B cell (primary cell): ENCODE data around the gene C10orf90. TPM values are rescaled to one million over a fixed set of nuclear protein-coding genes. Genes with fewer than 3 reads are reported as not detected.

Source experiments
- ATAC-seq: fragments of 200-7000 bp; cut with Tn5 transposase; one replicate; pipeline ENCODE4 v1.10.0; 2021; ENCODE audit warnings: low read depth, mild to moderate bottlenecking, moderate number of reproducible peaks, moderate library complexity
- CTCF ChIA-PET: fragments of 350-600 bp; sonication (Branson Sonifier 250); formaldehyde crosslinking; loops from one replicate; lab custom pipeline; 2021; ENCODE audit warnings: antibody characterized with exemption, inconsistent platforms; lab: Charles Lee
- POLR2A ChIA-PET: fragments of 350-600 bp; sonication (Branson Sonifier 250); formaldehyde crosslinking; loops from one replicate; lab custom pipeline; 2021; ENCODE audit warnings: antibody characterized with exemption; lab: Charles Lee
- DNase-seq: peaks from one replicate; pipeline ENCODE4 v3.0.0; 2013
- H2AFZ ChIP-seq: 2 replicates; pipeline ENCODE4 v1.6.1; 2012; ENCODE audit warnings: mild to moderate bottlenecking, low read depth, low read length; ENCODE audit not compliant: insufficient read depth, poor library complexity, severe bottlenecking
- H3K27ac ChIP-seq, 2 donors: 1 replicate in 1 of 2; 2 replicates in 1 of 2; pipeline ENCODE4 v1.5.1; 2012 to 2013; ENCODE audit warnings: low read length in 2 of 2, mild to moderate bottlenecking in 2 of 2, moderate library complexity in 1 of 2
- H3K27me3 ChIP-seq, 4 experiments: fragments of 200-600 bp in 1 of 4; sonication (generic) in 1 of 4; replicated peaks in 1 of 4; 1 replicate in 2 of 4; 2 replicates in 2 of 4; pipeline versions ENCODE4 v1.6.1 to v1.7.0; 2013 to 2016; ENCODE audit warnings: low read length in 3 of 4, mild to moderate bottlenecking in 2 of 4, mixed read lengths in 1 of 4, moderate library complexity in 1 of 4; ENCODE audit not compliant: insufficient read depth in 4 of 4, control insufficient read depth in 3 of 4; ENCODE audit errors: control extremely low read depth in 1 of 4
- H3K36me3 ChIP-seq, 2 experiments: replicated peaks in 1 of 2; 1 replicate in 1 of 2; 2 replicates in 1 of 2; pipeline versions ENCODE4 v1.6.1 to v1.7.1; 2013; ENCODE audit warnings: low read length in 1 of 2; ENCODE audit not compliant: insufficient read depth in 2 of 2, control insufficient read depth in 1 of 2; ENCODE audit errors: control extremely low read depth in 1 of 2, extremely low read depth in 1 of 2
- H3K4me1 ChIP-seq, 2 donors: fragments of 200-600 bp in 1 of 2; sonication (generic) in 1 of 2; 1 replicate in 1 of 2; 2 replicates in 1 of 2; pipeline versions ENCODE4 v1.5.1 to v1.6.1; 2013 to 2017; ENCODE audit warnings: low read length in 2 of 2; ENCODE audit not compliant: control insufficient read depth in 2 of 2, insufficient read depth in 2 of 2
- H3K4me2 ChIP-seq: replicated peaks from 2 replicates; pipeline ENCODE3; 2012; ENCODE audit warnings: mild to moderate bottlenecking, low read depth, low read length; ENCODE audit not compliant: poor library complexity, severe bottlenecking
- H3K4me3 ChIP-seq, 5 experiments: fragments of 200-600 bp in 1 of 5; sonication (generic) in 1 of 5; 1 replicate in 3 of 5; 2 replicates in 2 of 5; pipeline versions ENCODE4 v1.5.1 to v1.7.0; 2011 to 2016; ENCODE audit warnings: low read length in 4 of 5, mild to moderate bottlenecking in 4 of 5, low read depth in 2 of 5, control low read depth in 1 of 5, moderate library complexity in 1 of 5; ENCODE audit not compliant: insufficient read depth in 1 of 5; ENCODE audit errors: control extremely low read depth in 1 of 5, extremely low read depth in 1 of 5
- H3K79me2 ChIP-seq: fragments of 200-600 bp; sonication (generic); one replicate; pipeline ENCODE4 v1.6.0; 2016; ENCODE audit warnings: low read length; ENCODE audit not compliant: control insufficient read depth, insufficient read depth
- H3K9ac ChIP-seq: fragments of 200-600 bp; sonication (generic); 2 replicates; pipeline ENCODE4 v1.6.1; 2017; ENCODE audit warnings: mild to moderate bottlenecking, low read length, moderate library complexity
- H3K9me3 ChIP-seq, 3 donors: one replicate each; pipeline versions ENCODE4 v1.6.1 to v1.7.1; 2013; ENCODE audit warnings: low read length in 2 of 3; ENCODE audit not compliant: control insufficient read depth in 2 of 3, insufficient read depth in 1 of 3; ENCODE audit errors: control extremely low read depth in 1 of 3
- H4K20me1 ChIP-seq: 2 replicates; pipeline ENCODE4 v1.6.0; 2012; ENCODE audit warnings: mild to moderate bottlenecking, low read length; ENCODE audit not compliant: insufficient read depth, control insufficient read depth, poor library complexity, severe bottlenecking
- H3K27ac Mint-ChIP-seq: one replicate; pipeline ENCODE4 v1.8.0; 2021; ENCODE audit warnings: mixed read lengths
- H3K27me3 Mint-ChIP-seq: one replicate; pipeline ENCODE4 v1.8.0; 2021; ENCODE audit warnings: mixed read lengths
- H3K4me1 Mint-ChIP-seq: one replicate; pipeline ENCODE4 v1.8.0; 2021; ENCODE audit warnings: mixed read lengths
- H3K4me3 Mint-ChIP-seq: one replicate; pipeline ENCODE4 v1.8.0; 2021; ENCODE audit warnings: mixed read lengths
- H3K9me3 Mint-ChIP-seq: one replicate; pipeline ENCODE4 v1.8.0; 2022; ENCODE audit warnings: mixed read lengths; ENCODE audit not compliant: insufficient read depth
- EZH2 ChIP-seq: IDR thresholded peaks from 2 replicates; pipeline ENCODE4 v1.6.1; 2012; ENCODE audit warnings: borderline replicate concordance, low read depth, mild to moderate bottlenecking, moderate library complexity, low read length; ENCODE audit not compliant: insufficient read depth, poor library complexity, severe bottlenecking
- WGBS: methylation state at CpG from one replicate; pipeline ENCODE4 v1.1.5; 2013; ENCODE audit warnings: missing lambda C conversion rate; ENCODE audit not compliant: insufficient coverage; 5-methylcytosine and 5-hydroxymethylcytosine counted together
- intact Hi-C: fragments of 100-400 bp; cut with micrococcal nuclease; formaldehyde crosslinking; loops from one replicate; pipeline ENCODE4 v1.10.0; 2022
- polyA plus RNA-seq: library from polyadenylated mRNA; depleted of rRNA; stranded (reverse); fragments of >200 nt; gene quantifications from 2 replicates; pipeline ENCODE4 v1.2.3, GENCODE V29; 2012
- total RNA-seq, 2 donors: library from RNA; stranded (reverse); fragments of 120-200 nt in 1 of 2; gene quantifications; 1 replicate in 1 of 2; 2 replicates in 1 of 2; pipeline versions ENCODE4 v1.2.3 to v1.2.4, GENCODE V29; 2013 to 2022
- TF ChIP-seq, protein P1 (sequence below): fragments of 200-600 bp; IDR thresholded peaks from one replicate; pipeline ENCODE4 v1.8.0; 2022; ENCODE audit warnings: antibody characterized with exemption, mild to moderate bottlenecking

Gene C10orf90
- total and polyA plus RNA-seq, 2 donors (not counting 1 experiment from before 2014, with no cell fraction given), result not detected

DNA sequence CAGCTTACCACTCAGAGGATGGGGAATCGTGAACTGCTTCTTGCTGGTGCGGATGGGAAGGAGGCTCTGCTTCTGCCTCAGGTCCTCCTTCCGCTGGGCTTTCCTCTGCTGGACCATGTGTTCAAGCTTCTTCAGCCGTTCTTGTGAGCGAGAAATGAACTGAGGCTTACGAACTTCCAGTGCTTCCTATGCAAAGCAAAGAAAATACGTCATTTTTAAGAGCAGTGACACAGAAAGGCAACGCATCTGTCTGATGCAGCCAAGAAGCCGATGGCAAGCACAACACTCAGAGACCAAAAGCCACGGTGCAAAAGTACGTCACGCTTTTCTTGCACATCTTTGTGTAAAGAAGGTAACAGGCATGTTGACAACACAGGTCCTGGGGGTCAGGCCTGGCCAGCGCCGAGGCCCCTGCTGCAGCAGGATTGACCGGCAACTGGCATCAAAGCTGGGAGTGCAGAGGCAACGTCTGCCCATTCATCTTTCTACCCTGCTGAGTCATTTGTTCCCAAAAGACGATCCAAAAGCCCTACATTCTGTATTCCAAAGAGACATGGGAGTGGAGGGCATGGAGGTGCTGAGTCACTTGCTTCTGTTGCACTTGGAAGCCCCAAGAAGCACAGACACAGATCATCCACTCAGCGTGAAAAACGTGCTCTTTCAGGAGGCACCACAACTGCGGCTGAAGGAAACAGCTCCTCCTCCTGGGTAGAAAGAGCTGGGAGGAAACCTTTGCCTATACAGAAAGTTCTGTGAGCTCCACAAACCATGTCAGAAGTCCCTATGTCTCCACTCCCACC is 211.3 kb downstream of the C10orf90 start:
- H3K9ac ChIP-seq, result no peak overlapping the region
- no peaks in the 10 kb centered on the region for H3K27me3 ChIP-seq
- Mint-ChIP-seq H3K27me3 (peaks cover 5% of the 10 kb centered on the region), H3K9me3 (no peaks in the 10 kb centered on the region), H3K4me1 (no peaks in the 10 kb centered on the region), H3K27ac (no peak overlapping the region), H3K4me3 (no peak overlapping the region)
- no peak overlapping the region for H3K27ac ChIP-seq
- H3K79me2 ChIP-seq, result no peaks in the 10 kb centered on the region
- no peaks in the 10 kb centered on the region for H3K36me3 ChIP-seq
- ChIA-PET CTCF (no interaction called here), POLR2A (no interaction called here)
- no peak overlapping the region for H2AFZ ChIP-seq
- no peak overlapping the region for H3K4me2 ChIP-seq
- 93% methylated on average over 16 of the region's 20 CpGs for WGBS
- intact Hi-C loops, result no loop called here
- no peak for ATAC-seq
- no peaks in the 10 kb centered on the region for H3K4me1 ChIP-seq
- DNase-seq, result no peak
- H3K4me3 ChIP-seq, result no peak overlapping the region
- peaks cover 0 to 11% (median 0%) of the 10 kb centered on the region in 3 donors for H3K9me3 ChIP-seq
- TF ChIP-seq EZH2, result no peak
- TF ChIP-seq, protein P1, sequence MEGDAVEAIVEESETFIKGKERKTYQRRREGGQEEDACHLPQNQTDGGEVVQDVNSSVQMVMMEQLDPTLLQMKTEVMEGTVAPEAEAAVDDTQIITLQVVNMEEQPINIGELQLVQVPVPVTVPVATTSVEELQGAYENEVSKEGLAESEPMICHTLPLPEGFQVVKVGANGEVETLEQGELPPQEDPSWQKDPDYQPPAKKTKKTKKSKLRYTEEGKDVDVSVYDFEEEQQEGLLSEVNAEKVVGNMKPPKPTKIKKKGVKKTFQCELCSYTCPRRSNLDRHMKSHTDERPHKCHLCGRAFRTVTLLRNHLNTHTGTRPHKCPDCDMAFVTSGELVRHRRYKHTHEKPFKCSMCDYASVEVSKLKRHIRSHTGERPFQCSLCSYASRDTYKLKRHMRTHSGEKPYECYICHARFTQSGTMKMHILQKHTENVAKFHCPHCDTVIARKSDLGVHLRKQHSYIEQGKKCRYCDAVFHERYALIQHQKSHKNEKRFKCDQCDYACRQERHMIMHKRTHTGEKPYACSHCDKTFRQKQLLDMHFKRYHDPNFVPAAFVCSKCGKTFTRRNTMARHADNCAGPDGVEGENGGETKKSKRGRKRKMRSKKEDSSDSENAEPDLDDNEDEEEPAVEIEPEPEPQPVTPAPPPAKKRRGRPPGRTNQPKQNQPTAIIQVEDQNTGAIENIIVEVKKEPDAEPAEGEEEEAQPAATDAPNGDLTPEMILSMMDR, result no peak
- no peaks in the 10 kb centered on the region for H4K20me1 ChIP-seq

DNA sequence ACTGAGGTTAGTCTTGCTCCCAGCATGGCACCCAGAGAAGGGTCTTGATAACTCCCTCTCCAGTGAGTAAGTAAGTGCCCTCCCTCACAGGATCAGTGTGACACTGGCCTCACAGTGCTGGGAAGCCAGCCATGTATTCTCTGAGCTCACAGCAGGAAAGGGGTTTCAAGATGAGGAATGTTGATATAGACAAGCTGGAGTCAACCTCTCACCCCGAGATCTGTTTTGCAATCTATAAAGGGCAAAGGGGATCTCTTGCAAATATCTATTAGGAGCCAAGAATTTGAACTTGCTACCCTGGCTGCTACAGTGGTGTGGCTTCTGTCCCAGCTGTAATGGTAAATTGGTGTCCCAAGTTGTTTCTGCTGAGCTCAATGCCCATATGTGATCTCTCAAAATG is 212.0 kb downstream of the C10orf90 start:
- intact Hi-C loops, result no loop called here
- POLR2A ChIA-PET, result no interaction called here
- Histone ChIP-seq H3K79me2 (no peaks in the 10 kb centered on the region), H4K20me1 (no peaks in the 10 kb centered on the region), H3K9me3 (peaks cover 0 to 10% (median 0%) of the 10 kb centered on the region in 3 donors), H3K27me3 (no peaks in the 10 kb centered on the region), H3K4me3 (no peak overlapping the region), H3K36me3 (no peaks in the 10 kb centered on the region), H3K9ac (no peak overlapping the region), H3K27ac (no peak overlapping the region), H2AFZ (no peak overlapping the region), H3K4me2 (no peak overlapping the region), H3K4me1 (no peaks in the 10 kb centered on the region)
- Mint-ChIP-seq H3K4me1 (no peaks in the 10 kb centered on the region), H3K9me3 (no peaks in the 10 kb centered on the region), H3K4me3 (no peak overlapping the region), H3K27ac (no peak overlapping the region), H3K27me3 (peaks cover 5% of the 10 kb centered on the region)
- TF ChIP-seq EZH2, result no peak
- TF ChIP-seq, protein P1, result no peak
- no peak for DNase-seq
- 50% methylated on average over 1 of the region's 1 CpG for whole genome bisulfite sequencing
- ATAC-seq, result no peak
- CTCF ChIA-PET, result no interaction called here
